NOMO-1 treated with dmso at 0.1 percent for 144 hours (cell line): Measurements from ENCODE around the gene SPACA6.
"Not testable (repeated sequence)": the region's sequence is repeated elsewhere in the genome, so short reads cannot be mapped to it uniquely, and the experiment has no call there.

Source experiments
- DNase-seq: peaks from one replicate; lab custom pipeline; 2025; ENCODE audit not compliant: unreplicated experiment; lab: John Stamatoyannopoulos, UW

The SPACA6 gene

GRCh38 chr19:51733742-51734522 lies 40.8 kb downstream of the SPACA6 start:
- no peak for DNase-seq

- peak; percentile 85 for DNase-seq
These were observed 42.8 kb downstream of the SPACA6 start for GRCh38 chr19:51735759-51736449.

DNA sequence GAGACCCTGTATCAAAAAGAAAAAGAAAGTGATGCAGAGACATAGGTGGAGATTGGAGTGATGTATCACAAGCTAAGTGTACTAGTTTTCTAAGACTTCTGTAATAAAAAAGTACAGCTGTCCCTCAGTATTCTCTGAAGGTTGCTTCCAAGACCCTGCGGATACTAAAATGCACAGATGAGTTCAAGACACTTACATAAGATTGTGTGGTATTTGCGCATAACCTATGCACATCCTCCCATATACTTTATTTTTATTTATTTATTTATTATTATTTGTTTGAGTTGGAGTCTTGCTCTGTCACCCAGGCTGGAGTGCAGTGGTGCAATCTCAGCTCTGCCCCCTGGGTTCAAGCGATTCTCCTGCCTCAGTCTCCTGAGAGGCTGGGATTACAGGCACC lies 44.3 kb downstream of the SPACA6 start:
- DNase-seq: no peak

- DNase-seq: no peak
These were observed 44.8 kb downstream of the SPACA6 start for GRCh38 chr19:51737924-51738323.

- DNase-seq: not testable (repeated sequence)
These were observed 45.4 kb downstream of the SPACA6 start for GRCh38 chr19:51738523-51738922.

- no peak for DNase-seq
These were observed 46.5 kb downstream of the SPACA6 start for GRCh38 chr19:51739466-51740213.

DNA sequence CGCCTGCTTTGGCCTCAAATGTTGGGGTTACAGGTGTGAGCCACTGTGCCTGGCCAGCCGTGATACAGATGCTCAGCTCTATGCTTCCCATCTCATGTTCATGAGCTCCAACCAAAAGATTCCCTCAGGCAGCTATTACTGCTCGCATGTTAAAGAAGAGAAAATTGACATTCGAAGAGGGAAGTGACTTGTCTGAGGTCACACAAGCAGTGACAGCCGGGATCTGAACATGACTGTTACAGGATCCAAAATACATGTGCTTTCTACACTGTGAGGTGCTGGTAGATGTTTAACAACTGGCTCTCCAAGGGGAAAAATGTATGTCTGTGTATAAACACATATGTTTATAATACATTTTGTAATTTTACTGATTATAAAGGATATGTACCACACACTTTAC lies 47.2 kb downstream of the SPACA6 start:
- DNase-seq: peak; percentile 14

- peak; percentile 21 for DNase-seq
These were observed 49.7 kb downstream of the SPACA6 start for GRCh38 chr19:51742789-51743188.

GRCh38 chr19:51743405-51743804 lies 50.3 kb downstream of the SPACA6 start:
- DNase-seq: no peak

- no peak for DNase-seq
These were observed 53.6 kb downstream of the SPACA6 start for GRCh38 chr19:51746731-51747130.

GRCh38 chr19:51749979-51750378 lies 56.8 kb downstream of the SPACA6 start:
- no peak for DNase-seq

DNA sequence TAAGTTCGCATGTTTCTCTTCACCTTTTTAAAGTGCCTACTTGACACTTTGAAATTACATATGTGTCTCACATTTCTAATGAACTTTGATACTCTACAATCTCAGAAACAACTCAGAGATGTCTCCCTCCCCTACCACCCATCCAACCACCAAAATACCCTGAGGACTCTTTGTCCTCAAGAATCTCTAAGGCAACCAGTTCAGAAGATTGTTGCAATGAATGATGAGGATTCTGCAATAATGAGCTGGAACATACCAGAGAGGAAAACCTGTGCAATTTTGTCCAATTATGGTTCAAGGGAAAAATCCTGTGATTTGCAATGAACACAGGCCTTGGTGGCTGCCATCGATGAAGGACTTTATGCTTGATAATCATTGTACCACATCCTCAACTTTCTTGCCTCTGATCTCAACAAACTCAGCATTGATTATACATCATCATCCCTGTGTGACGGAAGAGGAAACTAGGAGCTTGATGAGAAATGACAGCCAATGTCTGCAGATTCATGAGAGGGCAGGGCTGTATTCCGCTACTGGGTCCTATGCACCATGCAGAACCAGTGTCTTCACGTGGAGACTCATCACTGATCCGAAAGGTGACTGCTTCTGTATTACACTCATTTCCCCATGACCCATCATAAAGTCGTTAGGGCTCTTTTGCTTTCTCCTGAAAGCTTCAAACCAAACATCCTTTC lies 57.4 kb downstream of the SPACA6 start:
- DNase-seq: no peak

GRCh38 chr19:51751655-51752054 lies 58.5 kb downstream of the SPACA6 start, which contains the start of gene FPR1:
FPR1 (minus strand) TSS chr19:51751878; CDS start chr19:51746994, 4,884 bp downstream.
- peak; percentile 93 for DNase-seq

DNA sequence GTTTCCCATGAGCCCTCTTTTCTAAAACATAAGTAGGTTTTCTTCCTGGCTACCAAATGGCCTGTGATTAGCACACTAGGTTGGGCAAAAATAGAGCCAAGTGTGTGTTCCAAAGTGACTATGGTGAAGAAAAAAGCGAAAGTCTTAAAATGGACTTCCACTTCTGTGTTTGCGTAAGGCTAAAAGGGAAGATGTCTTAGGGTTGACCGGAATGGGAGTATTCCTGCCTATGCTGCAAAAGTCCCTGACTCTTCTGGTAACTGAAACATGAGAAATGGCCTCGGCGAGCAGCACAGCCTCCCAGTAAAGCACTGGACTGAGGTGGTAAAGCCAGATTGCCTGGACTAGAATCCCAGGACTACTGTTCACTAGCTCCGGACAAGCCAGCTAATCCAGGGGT lies 61.0 kb downstream of the SPACA6 start:
- DNase-seq: peak; percentile 45

GRCh38 chr19:51754770-51755169 lies 61.6 kb downstream of the SPACA6 start:
- DNase-seq: no peak
